ENCODE measurements around the gene KCTD5.
A peak's percentile ranks its signal among the peaks of the same experiment; 100 is the strongest.

Gene KCTD5

GRCh38 chr16:2734844-2735515 lies 52.7 kb downstream of the KCTD5 start:
- DNase-seq: no peak

GRCh38 chr16:2736476-2737237 lies 54.3 kb downstream of the KCTD5 start:
- no peak for DNase-seq

GRCh38 chr16:2737238-2737605 lies 54.9 kb downstream of the KCTD5 start:
- no peak for DNase-seq

- no peak for DNase-seq
Measured at GRCh38 chr16:2737895-2738418, 55.6 kb downstream of the KCTD5 start.

- DNase-seq: no peak
Measured at GRCh38 chr16:2738615-2739014, 56.3 kb downstream of the KCTD5 start.

- DNase-seq: no peak
Measured at GRCh38 chr16:2739625-2740430, 57.5 kb downstream of the KCTD5 start.

GRCh38 chr16:2740476-2740875 lies 58.2 kb downstream of the KCTD5 start:
- DNase-seq: no peak

- no peak for DNase-seq
Measured at GRCh38 chr16:2741168-2741567, 58.8 kb downstream of the KCTD5 start.

GRCh38 chr16:2742323-2743006 lies 60.1 kb downstream of the KCTD5 start:
- no peak for DNase-seq

GRCh38 chr16:2743007-2743810 lies 60.9 kb downstream of the KCTD5 start:
- no peak for DNase-seq

GRCh38 chr16:2744711-2745110 lies 62.4 kb downstream of the KCTD5 start:
- DNase-seq: no peak

GRCh38 chr16:2745116-2745890 lies 63.0 kb downstream of the KCTD5 start:
- no peak for DNase-seq

- no peak for DNase-seq
Measured at GRCh38 chr16:2745961-2746360, 63.6 kb downstream of the KCTD5 start.

- no peak for DNase-seq
Measured at GRCh38 chr16:2748757-2749455, 66.6 kb downstream of the KCTD5 start.

- no peak for DNase-seq
Measured at GRCh38 chr16:2749476-2749875, 67.2 kb downstream of the KCTD5 start.

- no peak for DNase-seq
Measured at GRCh38 chr16:2749936-2750335, 67.6 kb downstream of the KCTD5 start.

GRCh38 chr16:2751577-2752034 lies 69.3 kb downstream of the KCTD5 start:
- no peak for DNase-seq

GRCh38 chr16:2752035-2752849 lies 69.9 kb downstream of the KCTD5 start, which contains the start of gene SRRM2:
Gene SRRM2 (plus strand): TSS chr16:2752638. CDS start chr16:2756365, 3,727 bp downstream.
- peak; percentile 93 for DNase-seq

Measured in activated gamma-delta T cell treated with Interleukin-2 at 50 U/mL for 16 hours (primary cell).